GM10266 (cell line): Measurements from ENCODE around the gene RARB.

Experiments used
- DNase-seq: peaks from one replicate; pipeline ENCODE4 v3.0.0; 2012; ENCODE audit errors: extremely low spot score
- TF ChIP-seq, protein P1 (sequence below): IDR thresholded peaks from 2 replicates; pipeline ENCODE4 v1.5.1; 2012; ENCODE audit warnings: mild to moderate bottlenecking, low read depth; ENCODE audit not compliant: control insufficient read depth, insufficient read depth; ENCODE audit errors: missing control alignments

Gene RARB

DNA sequence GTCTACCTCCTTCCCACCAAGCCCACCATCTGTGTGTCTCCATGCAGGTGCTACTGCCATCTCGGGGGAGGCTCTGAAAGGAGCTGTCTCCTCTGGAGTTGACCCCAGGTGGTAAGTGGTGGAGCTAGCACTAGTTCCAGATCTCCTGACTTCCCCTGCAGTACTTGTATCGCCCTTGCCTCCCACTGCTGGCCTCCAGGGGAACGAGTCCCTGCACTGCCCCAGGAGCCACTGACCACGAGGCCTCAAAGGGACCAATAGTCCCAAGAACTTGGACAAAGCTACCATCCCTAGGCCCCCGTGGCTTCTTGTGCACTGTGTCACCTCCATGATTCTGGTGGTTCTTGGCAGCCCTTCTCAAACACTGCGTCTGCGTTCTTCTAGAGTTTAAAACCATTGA, 137.7 kb downstream of the RARB start:
- TF ChIP-seq, protein P1, sequence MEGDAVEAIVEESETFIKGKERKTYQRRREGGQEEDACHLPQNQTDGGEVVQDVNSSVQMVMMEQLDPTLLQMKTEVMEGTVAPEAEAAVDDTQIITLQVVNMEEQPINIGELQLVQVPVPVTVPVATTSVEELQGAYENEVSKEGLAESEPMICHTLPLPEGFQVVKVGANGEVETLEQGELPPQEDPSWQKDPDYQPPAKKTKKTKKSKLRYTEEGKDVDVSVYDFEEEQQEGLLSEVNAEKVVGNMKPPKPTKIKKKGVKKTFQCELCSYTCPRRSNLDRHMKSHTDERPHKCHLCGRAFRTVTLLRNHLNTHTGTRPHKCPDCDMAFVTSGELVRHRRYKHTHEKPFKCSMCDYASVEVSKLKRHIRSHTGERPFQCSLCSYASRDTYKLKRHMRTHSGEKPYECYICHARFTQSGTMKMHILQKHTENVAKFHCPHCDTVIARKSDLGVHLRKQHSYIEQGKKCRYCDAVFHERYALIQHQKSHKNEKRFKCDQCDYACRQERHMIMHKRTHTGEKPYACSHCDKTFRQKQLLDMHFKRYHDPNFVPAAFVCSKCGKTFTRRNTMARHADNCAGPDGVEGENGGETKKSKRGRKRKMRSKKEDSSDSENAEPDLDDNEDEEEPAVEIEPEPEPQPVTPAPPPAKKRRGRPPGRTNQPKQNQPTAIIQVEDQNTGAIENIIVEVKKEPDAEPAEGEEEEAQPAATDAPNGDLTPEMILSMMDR = no peak
- no peak for DNase-seq

DNA sequence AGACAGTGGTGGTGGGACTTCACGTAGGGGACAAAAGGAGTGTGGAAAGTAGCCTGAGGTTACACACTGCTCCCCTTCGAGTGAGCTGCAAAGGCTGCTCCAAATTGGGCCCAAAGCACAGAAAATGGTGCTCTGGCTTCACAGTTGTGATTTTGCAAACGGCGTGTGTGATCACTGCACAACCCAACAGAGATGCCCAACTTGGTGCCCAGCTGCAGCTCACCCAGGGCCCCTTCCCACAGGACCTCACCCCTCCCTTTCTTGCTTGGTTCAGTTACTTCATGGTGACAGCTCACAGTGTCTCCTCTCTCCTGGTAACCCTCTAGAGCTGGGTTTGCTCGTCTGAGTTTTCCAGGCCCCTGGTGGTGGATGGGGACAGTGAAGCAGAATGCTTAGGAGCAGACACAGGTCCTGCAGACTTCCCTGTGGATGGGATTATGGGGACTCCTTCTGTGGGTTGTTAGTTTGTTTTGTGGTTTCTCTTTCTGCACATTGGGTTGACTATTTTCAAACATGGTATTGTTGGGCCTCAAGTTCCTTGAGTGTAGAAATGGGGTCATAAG, 138.4 kb downstream of the RARB start:
- DNase-seq = no peak
- TF ChIP-seq, protein P1 = no peak

DNA sequence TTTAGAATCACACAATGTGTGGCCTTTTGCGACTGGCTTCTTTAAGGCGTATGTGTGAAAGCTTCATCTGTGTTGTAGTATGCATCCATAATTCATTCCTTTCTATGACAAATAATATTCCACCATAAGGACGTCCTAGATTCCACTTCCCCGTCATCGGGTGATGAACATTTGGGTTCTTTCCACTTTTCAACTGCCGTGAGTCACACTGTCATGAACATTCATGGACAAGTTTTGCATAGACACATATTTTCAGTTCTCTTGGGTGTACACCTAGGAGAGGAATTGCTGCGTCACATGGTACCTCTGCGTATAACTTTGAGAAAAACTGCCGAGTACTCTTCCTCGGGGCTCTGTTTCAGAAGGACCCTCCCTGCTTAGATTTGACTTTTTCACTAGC, 139.3 kb downstream of the RARB start:
- TF ChIP-seq, protein P1 = no peak
- DNase-seq = no peak

DNA sequence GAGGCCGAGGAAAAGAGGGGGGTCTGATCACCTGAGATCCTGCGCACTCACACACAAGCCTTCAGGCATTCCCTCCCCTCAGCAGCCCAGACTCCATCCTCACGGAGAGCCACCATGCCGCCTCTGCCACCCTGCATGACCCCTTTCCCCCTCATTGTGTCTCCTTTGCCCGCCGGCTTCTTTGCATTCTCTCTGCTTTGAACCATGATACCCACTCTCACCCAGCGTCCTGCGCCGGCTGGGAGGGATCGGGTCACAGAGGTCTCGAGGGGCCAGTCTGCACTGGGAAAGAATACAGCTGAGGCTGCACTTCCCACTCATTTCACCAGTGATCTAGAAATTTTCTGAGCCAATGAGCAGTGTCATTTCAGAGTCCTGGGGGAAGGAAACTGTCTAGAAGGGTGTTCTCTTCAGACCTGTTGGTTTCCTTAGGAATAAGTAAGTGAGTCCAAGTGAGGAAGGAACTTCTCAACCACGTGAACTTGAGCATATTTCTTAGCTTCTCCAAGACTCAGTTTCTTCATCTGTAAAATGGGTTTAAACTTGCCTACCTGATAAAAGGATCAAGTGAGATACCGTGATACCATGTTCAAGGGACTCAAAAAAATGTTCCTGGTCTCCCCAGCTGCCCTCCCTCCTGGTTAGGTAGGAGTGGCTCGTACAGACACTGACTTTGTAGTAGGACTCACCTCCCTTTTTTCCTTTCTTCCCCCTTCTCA, 139.9 kb downstream of the RARB start:
- TF ChIP-seq, protein P1 = no peak
- DNase-seq = no peak

DNA sequence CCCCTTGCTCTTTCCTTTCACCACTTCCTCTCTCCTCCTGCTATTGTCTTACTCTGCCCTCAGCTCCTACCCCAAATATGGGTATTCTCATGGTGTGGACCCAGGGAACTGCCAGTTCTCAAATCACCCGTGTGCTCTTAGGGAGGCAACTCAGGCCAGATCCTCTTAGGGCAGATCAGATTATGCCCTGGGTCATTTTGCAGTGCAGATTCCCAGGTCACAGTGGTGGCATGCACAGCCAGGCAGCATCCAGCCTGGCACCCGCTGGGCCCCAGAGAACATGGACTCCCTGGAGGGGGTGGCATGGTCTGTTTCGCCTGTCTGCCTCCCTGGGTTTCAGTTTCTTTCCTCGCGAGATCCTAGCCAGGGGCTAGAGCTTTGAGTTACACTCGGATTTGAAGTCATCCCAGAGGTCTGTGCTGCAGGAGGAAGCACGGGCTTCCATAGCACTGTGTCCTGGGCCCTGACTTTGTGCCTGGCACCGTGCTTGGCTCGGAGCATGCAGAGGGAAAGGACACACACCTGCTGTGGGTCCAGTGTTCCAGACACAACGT, 140.5 kb downstream of the RARB start:
- TF ChIP-seq, protein P1 = no peak
- DNase-seq = no peak

DNA sequence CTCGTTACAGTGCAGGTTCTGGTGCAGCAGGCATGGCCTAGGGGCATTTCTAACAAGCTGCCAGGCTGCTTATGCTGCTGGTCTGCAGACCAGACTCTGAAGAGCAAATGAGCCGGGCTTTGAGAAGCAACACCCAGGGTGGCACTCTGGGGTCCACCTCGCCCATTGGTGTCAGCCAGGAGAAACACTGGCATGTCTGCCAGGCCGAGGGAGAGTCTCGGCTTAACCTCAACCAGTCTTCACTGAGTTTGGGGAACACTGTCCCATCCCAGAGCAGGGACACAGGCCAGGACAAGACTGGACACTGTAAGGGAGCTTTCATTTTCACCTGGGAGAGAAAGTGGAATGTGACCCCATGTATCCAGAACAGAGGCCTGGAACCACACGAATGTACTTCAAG, 143.2 kb downstream of the RARB start:
- TF ChIP-seq, protein P1 = no peak
- DNase-seq = no peak

DNA sequence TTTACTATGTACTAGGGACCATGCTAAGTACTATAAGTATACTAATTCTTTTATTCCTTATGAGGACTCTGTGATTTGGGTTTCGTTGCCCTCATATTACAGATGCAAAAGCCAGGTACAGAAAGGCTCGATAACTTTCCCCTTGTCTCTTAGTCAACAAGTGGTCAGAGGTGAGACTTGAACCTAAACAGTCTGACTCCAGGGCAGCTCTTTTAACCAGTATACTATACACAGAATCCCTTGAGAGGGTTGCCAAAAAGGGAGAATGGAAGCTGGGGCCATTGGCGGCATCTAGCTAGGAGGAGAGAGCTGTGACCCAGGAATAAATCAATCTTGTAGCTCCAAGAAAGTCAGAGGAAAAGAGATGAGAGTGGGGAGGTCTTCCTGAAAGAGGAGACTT, 144.3 kb downstream of the RARB start:
- TF ChIP-seq, protein P1 = no peak
- no peak for DNase-seq
